ENCODE measurements around the gene WASHC3. TPM values are rescaled to one million over a fixed set of nuclear protein-coding genes. Genes with fewer than 3 reads are reported as not detected.

The WASHC3 gene
- total and polyA plus RNA-seq, 10 of the 15 experiments (the other 5 are each of a cell fraction or from before 2014, with no cell fraction given), result 18.8 to 106 (median 64.3) TPM

GRCh38 chr12:102010265-102010994 is 51.4 kb downstream of the WASHC3 start (continued):
- TF ChIP-seq NR2C1 (IDR thresholded peaks at IDR 0.05) (no peak), WRNIP1 (IDR thresholded peaks at IDR 0.05; ENCODE audit: borderline replicate concordance, low read depth, low read length) (no peak), ATF2 (IDR thresholded peaks at IDR 0.05; ENCODE audit: low read length) (peak; percentile 53), PML (IDR thresholded peaks at IDR 0.05; ENCODE audit: low read length) (peak; percentile 49; the same call in 1 of the 2 replicates), CBFB (IDR thresholded peaks at IDR 0.05; ENCODE audit: low read depth) (peak; percentile 43; the same call in 1 of the 2 replicates), IKZF1 (conservative IDR thresholded peaks at IDR 0.05) (peak; percentile 84)

- FAIRE-seq (no peak), DNase-seq (ENCODE audit: low read depth, low spot score) (no peak), ATAC-seq (peak; percentile 39)
- peak overlapping the region; percentile 90 for H2AFZ ChIP-seq (ENCODE audit: control insufficient read depth, low read depth, low read length)
- in situ Hi-C loops (cut with MboI) (no loop called here), intact Hi-C loops (cut with micrococcal nuclease; ENCODE audit: unreplicated experiment) (loop anchor here (1.0 to 5.0 kb wide), 3 partner anchors 52 to 93 kb away; partner anchors contain the start of gene WASHC3)
- no peaks in the 10 kb centered on the region for H4K20me1 ChIP-seq (ENCODE audit: control insufficient read depth, insufficient read depth)
- peak overlapping the region; percentile 42; the same call in 1 of the 2 replicates for H3K4me3 ChIP-seq
- RAD21 ChIA-PET (ENCODE audit: unreplicated experiment), result interaction anchor here (0.9 to 2.2 kb wide), 6 partner anchors 10 to 78 kb away, joined by 3 to 5 read pairs (median 4); no protein-coding TSS in a partner anchor
- 97% methylated on average over 3 of the region's 3 CpGs for WGBS (ENCODE audit: insufficient coverage, insufficient replicate concordance, low lambda C conversion rate, missing lambda C conversion rate)
- peaks cover 15% of the 10 kb centered on the region for H3K79me2 ChIP-seq (ENCODE audit: control insufficient read depth, insufficient read depth, low read length)
- no peaks in the 10 kb centered on the region for H3K9me3 ChIP-seq (replicated peaks; ENCODE audit: control insufficient read depth, insufficient read depth, low read length)
- H3K27me3 ChIP-seq (replicated peaks in 1 of 2; ENCODE audit: control insufficient read depth in 2 of 2, insufficient read depth in 2 of 2, low read length in 1 of 2), result no peaks in the 10 kb centered on the region
- CTCF ChIA-PET, result interaction anchor here (0.7 to 1.5 kb wide), 2 partner anchors 72 to 93 kb away, joined by 3 read pairs; no protein-coding TSS in a partner anchor
- H3K4me1 ChIP-seq (ENCODE audit: control insufficient read depth, insufficient read depth, low read length), result peaks cover 21% of the 10 kb centered on the region
- peak overlapping the region; percentile 93 for H3K27ac ChIP-seq (ENCODE audit: control insufficient read depth, insufficient read depth)
- POLR2A ChIA-PET, result interaction anchor here (1.0 to 1.1 kb wide), 2 partner anchors 11 to 52 kb away, joined by 4 read pairs; partner anchors contain the start of gene WASHC3
- SMC1A ChIA-PET (ENCODE audit: uncharacterized antibody, unreplicated experiment), result interaction anchor here (1.1 to 2.0 kb wide), 9 partner anchors 10 to 154 kb away, joined by 3 to 8 read pairs (median 5); partner anchors contain the start of gene WASHC3
- peaks cover 0 to 4% of the 10 kb centered on the region in 2 experiments; a peak in 1 of 4 replicates for H3K36me3 ChIP-seq (ENCODE audit: control insufficient read depth in 2 of 2, insufficient read depth in 2 of 2, low read length in 1 of 2)
- TF ChIP-seq ZNF207 (IDR thresholded peaks at IDR 0.05; ENCODE audit: borderline replicate concordance), result 0 out of 2 replicates have a peak, but pooled peaks have one; percentile 7
- TF ChIP-seq ASH2L (IDR thresholded peaks at IDR 0.05; ENCODE audit: borderline replicate concordance, low read depth), result no peak
- BruUV-seq (replicated peaks), result no TSS peak
- H3K9ac ChIP-seq (ENCODE audit: control insufficient read depth, insufficient read depth, low read length), result peak overlapping the region; percentile 65
- H3K4me2 ChIP-seq (ENCODE audit: control insufficient read depth, insufficient read depth), result peak overlapping the region; percentile 95
These were observed 52.0 kb downstream of the WASHC3 start for GRCh38 chr12:102009796-102010195.
